Measurements from ENCODE around the gene SPINDOC. TPM values are rescaled to one million over a fixed set of nuclear protein-coding genes. Genes with fewer than 3 reads are reported as not detected.
"Not testable (repeated sequence)": the region's sequence is repeated elsewhere in the genome, so short reads cannot be mapped to it uniquely, and the experiment has no call there.

SPINDOC gene
- total and polyA plus RNA-seq, 9 donors: 12.1 to 32.9 (median 24.4) TPM

- no peak overlapping the region for H3K27ac ChIP-seq (ENCODE audit: low read length)
- 75% methylated on average over 2 of the region's 7 CpGs for WGBS (ENCODE audit: insufficient coverage)
- H3K4me1 ChIP-seq (ENCODE audit: control insufficient read depth, insufficient read depth, low read length): no peaks in the 10 kb centered on the region
Measured at GRCh38 chr11:63783925-63784592, 29.2 kb upstream of the SPINDOC start.

GRCh38 chr11:63785823-63786222 lies 27.4 kb upstream of the SPINDOC start:
- Histone ChIP-seq H3K36me3 (ENCODE audit: control insufficient read depth, insufficient read depth, low read length) (no peaks in the 10 kb centered on the region), H3K27ac (ENCODE audit: low read length) (no peak overlapping the region), H3K27me3 (ENCODE audit: control insufficient read depth, insufficient read depth, low read length) (no peaks in the 10 kb centered on the region), H3K4me3 (ENCODE audit: low read length) (no peak overlapping the region), H3K9me3 (replicated peaks; ENCODE audit: control insufficient read depth, low read depth, low read length) (no peaks in the 10 kb centered on the region), H3K4me1 (ENCODE audit: control insufficient read depth, insufficient read depth, low read length) (no peaks in the 10 kb centered on the region)
- no CpG with 5 or more reads among the region's 1 CpG for WGBS (ENCODE audit: insufficient coverage)
- no peak for DNase-seq

More at GRCh38 chr11:63783925-63784592, 29.2 kb upstream of the SPINDOC start:
- DNase-seq: no peak
- Histone ChIP-seq H3K4me3 (ENCODE audit: low read length) (no peak overlapping the region), H3K36me3 (ENCODE audit: control insufficient read depth, insufficient read depth, low read length) (no peaks in the 10 kb centered on the region), H3K9me3 (replicated peaks; ENCODE audit: control insufficient read depth, low read depth, low read length) (no peaks in the 10 kb centered on the region), H3K27me3 (ENCODE audit: control insufficient read depth, insufficient read depth, low read length) (no peaks in the 10 kb centered on the region)

GRCh38 chr11:63791495-63792167 lies 21.6 kb upstream of the SPINDOC start:
- Histone ChIP-seq H3K9me3 (replicated peaks; ENCODE audit: control insufficient read depth, low read depth, low read length) (peaks cover 8% of the 10 kb centered on the region), H3K27ac (ENCODE audit: low read length) (no peak overlapping the region), H3K4me3 (ENCODE audit: low read length) (no peak overlapping the region), H3K4me1 (ENCODE audit: control insufficient read depth, insufficient read depth, low read length) (no peaks in the 10 kb centered on the region), H3K27me3 (ENCODE audit: control insufficient read depth, insufficient read depth, low read length) (no peaks in the 10 kb centered on the region), H3K36me3 (ENCODE audit: control insufficient read depth, insufficient read depth, low read length) (no peaks in the 10 kb centered on the region)
- 91% methylated on average over 2 of the region's 6 CpGs for WGBS (ENCODE audit: insufficient coverage)
- no peak for DNase-seq

GRCh38 chr11:63793161-63793560 lies 20.1 kb upstream of the SPINDOC start:
- H3K4me3 ChIP-seq (ENCODE audit: low read length): no peak overlapping the region
- H3K27me3 ChIP-seq (ENCODE audit: control insufficient read depth, insufficient read depth, low read length): no peaks in the 10 kb centered on the region
- H3K27ac ChIP-seq (ENCODE audit: low read length): no peak overlapping the region
- H3K9me3 ChIP-seq (replicated peaks; ENCODE audit: control insufficient read depth, low read depth, low read length): peaks cover 8% of the 10 kb centered on the region
- H3K36me3 ChIP-seq (ENCODE audit: control insufficient read depth, insufficient read depth, low read length): no peaks in the 10 kb centered on the region
- no peak for DNase-seq
- H3K4me1 ChIP-seq (ENCODE audit: control insufficient read depth, insufficient read depth, low read length): no peaks in the 10 kb centered on the region

GRCh38 chr11:63795066-63795465 lies 18.2 kb upstream of the SPINDOC start:
- 81% methylated on average over 4 of the region's 11 CpGs for WGBS (ENCODE audit: insufficient coverage)
- Histone ChIP-seq H3K36me3 (ENCODE audit: control insufficient read depth, insufficient read depth, low read length) (no peaks in the 10 kb centered on the region), H3K4me1 (ENCODE audit: control insufficient read depth, insufficient read depth, low read length) (no peaks in the 10 kb centered on the region), H3K27ac (ENCODE audit: low read length) (no peak overlapping the region), H3K27me3 (ENCODE audit: control insufficient read depth, insufficient read depth, low read length) (no peaks in the 10 kb centered on the region), H3K4me3 (ENCODE audit: low read length) (no peak overlapping the region), H3K9me3 (replicated peaks; ENCODE audit: control insufficient read depth, low read depth, low read length) (peaks cover 8% of the 10 kb centered on the region)
- DNase-seq: no peak

- WGBS (ENCODE audit: insufficient coverage): 93% methylated on average over 4 of the region's 5 CpGs
- no peak for DNase-seq
- H3K27me3 ChIP-seq (ENCODE audit: control insufficient read depth, insufficient read depth, low read length): no peaks in the 10 kb centered on the region
Measured at GRCh38 chr11:63800921-63801320, 12.3 kb upstream of the SPINDOC start.

GRCh38 chr11:63802637-63803414 lies 10.4 kb upstream of the SPINDOC start:
- no peak overlapping the region for H3K4me3 ChIP-seq (ENCODE audit: low read length)
- H3K27me3 ChIP-seq (ENCODE audit: control insufficient read depth, insufficient read depth, low read length): no peaks in the 10 kb centered on the region
- H3K4me1 ChIP-seq (ENCODE audit: control insufficient read depth, insufficient read depth, low read length): peaks cover 4% of the 10 kb centered on the region
- no peak for DNase-seq
- no peaks in the 10 kb centered on the region for H3K36me3 ChIP-seq (ENCODE audit: control insufficient read depth, insufficient read depth, low read length)
- H3K27ac ChIP-seq (ENCODE audit: low read length): no peak overlapping the region
- 83% methylated on average over 7 of the region's 10 CpGs for WGBS (ENCODE audit: insufficient coverage)
- H3K9me3 ChIP-seq (replicated peaks; ENCODE audit: control insufficient read depth, low read depth, low read length): no peaks in the 10 kb centered on the region

More at GRCh38 chr11:63800921-63801320, 12.3 kb upstream of the SPINDOC start:
- Histone ChIP-seq H3K4me1 (ENCODE audit: control insufficient read depth, insufficient read depth, low read length) (peaks cover 2% of the 10 kb centered on the region), H3K27ac (ENCODE audit: low read length) (no peak overlapping the region), H3K9me3 (replicated peaks; ENCODE audit: control insufficient read depth, low read depth, low read length) (no peaks in the 10 kb centered on the region), H3K36me3 (ENCODE audit: control insufficient read depth, insufficient read depth, low read length) (no peaks in the 10 kb centered on the region), H3K4me3 (ENCODE audit: low read length) (no peak overlapping the region)

- Histone ChIP-seq H3K4me1 (ENCODE audit: control insufficient read depth, insufficient read depth, low read length) (peaks cover 4% of the 10 kb centered on the region), H3K27me3 (ENCODE audit: control insufficient read depth, insufficient read depth, low read length) (no peaks in the 10 kb centered on the region), H3K36me3 (ENCODE audit: control insufficient read depth, insufficient read depth, low read length) (no peaks in the 10 kb centered on the region), H3K27ac (ENCODE audit: low read length) (no peak overlapping the region), H3K4me3 (ENCODE audit: low read length) (no peak overlapping the region), H3K9me3 (replicated peaks; ENCODE audit: control insufficient read depth, low read depth, low read length) (no peaks in the 10 kb centered on the region)
- DNase-seq: no peak
- 71% methylated on average over 1 of the region's 6 CpGs for WGBS (ENCODE audit: insufficient coverage)
Measured at GRCh38 chr11:63804259-63804658, 9.0 kb upstream of the SPINDOC start.

GRCh38 chr11:63805844-63806415 lies 7.3 kb upstream of the SPINDOC start:
- no peak overlapping the region for H3K27ac ChIP-seq (ENCODE audit: low read length)
- peak; percentile 48 for DNase-seq
- no peaks in the 10 kb centered on the region for H3K27me3 ChIP-seq (ENCODE audit: control insufficient read depth, insufficient read depth, low read length)
- H3K9me3 ChIP-seq (replicated peaks; ENCODE audit: control insufficient read depth, low read depth, low read length): no peaks in the 10 kb centered on the region
- H3K4me3 ChIP-seq (ENCODE audit: low read length): no peak overlapping the region
- peaks cover 4% of the 10 kb centered on the region for H3K4me1 ChIP-seq (ENCODE audit: control insufficient read depth, insufficient read depth, low read length)
- no peaks in the 10 kb centered on the region for H3K36me3 ChIP-seq (ENCODE audit: control insufficient read depth, insufficient read depth, low read length)
- 57% methylated on average over 8 of the region's 9 CpGs for WGBS (ENCODE audit: insufficient coverage)

GRCh38 chr11:63810383-63810782 lies 2.9 kb upstream of the SPINDOC start:
- 91% methylated on average over 5 of the region's 11 CpGs for WGBS (ENCODE audit: insufficient coverage)
- DNase-seq; H3K9me3 ChIP-seq (replicated peaks; ENCODE audit: control insufficient read depth, low read depth, low read length); H3K27ac ChIP-seq (ENCODE audit: low read length); H3K36me3 ChIP-seq (ENCODE audit: control insufficient read depth, insufficient read depth, low read length); H3K27me3 ChIP-seq (ENCODE audit: control insufficient read depth, insufficient read depth, low read length); H3K4me3 ChIP-seq (ENCODE audit: low read length): not testable (repeated sequence)
- H3K4me1 ChIP-seq (ENCODE audit: control insufficient read depth, insufficient read depth, low read length): peaks cover 18% of the 10 kb centered on the region
